ENCODE measurements around the gene SAT2. TPM values are rescaled to one million over a fixed set of nuclear protein-coding genes. Genes with fewer than 3 reads are reported as not detected.
"Not testable (repeated sequence)": the region's sequence is repeated elsewhere in the genome, so short reads cannot be mapped to it uniquely, and the experiment has no call there.

Gene SAT2
- total RNA-seq, 3 donors from 2014 or later (not counting 1 experiment from before 2014, with no cell fraction given), result 63.0 to 71.6 (median 70.1) TPM

DNA sequence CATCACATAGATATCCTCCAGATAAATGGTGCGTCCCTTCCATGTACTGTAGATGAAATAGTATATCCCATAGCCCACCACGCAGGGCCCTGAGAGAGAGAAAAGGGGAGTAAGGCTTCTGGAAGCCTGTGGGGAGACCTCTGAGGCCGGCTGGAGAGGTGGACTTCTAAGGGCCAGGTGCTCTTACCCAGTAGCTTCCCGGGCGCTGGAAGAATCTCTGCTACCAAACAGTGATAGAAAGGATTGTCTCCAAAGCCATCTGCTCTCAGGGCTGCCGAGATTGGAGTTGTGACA is 718 bp downstream of the SAT2 start:
- WGBS (ENCODE audit: insufficient coverage), result 33% methylated on average over 5 of the region's 6 CpGs
- Mint-ChIP-seq H3K27ac (peak overlapping the region; percentile 73 to 91), H3K36me3 (no peaks in the 10 kb centered on the region), H3K9me3 (no peaks in the 10 kb centered on the region), H3K4me3 (peak overlapping the region; percentile 92), H3K27me3 (ENCODE audit: low read depth in 2 of 2) (no peaks in the 10 kb centered on the region), H3K4me1 (peaks cover 12 to 14% of the 10 kb centered on the region in 2 donors)
- no peaks in the 10 kb centered on the region for H3K27me3 ChIP-seq (ENCODE audit: control insufficient read depth, insufficient read depth, low read length)
- DNase-seq (peak in 1 of 2 donors; percentile 13), ATAC-seq (no peak)
- H3K9me3 ChIP-seq (ENCODE audit: control insufficient read depth, insufficient read depth, low read length), result no peaks in the 10 kb centered on the region
- H3K27ac ChIP-seq (ENCODE audit: low read length), result no peak overlapping the region
- H3K36me3 ChIP-seq (ENCODE audit: control insufficient read depth, insufficient read depth, low read length), result peaks cover 2% of the 10 kb centered on the region
- intact Hi-C loops (cut with micrococcal nuclease), result no loop called here
- peaks cover 17% of the 10 kb centered on the region for H3K4me1 ChIP-seq (ENCODE audit: control insufficient read depth, insufficient read depth, low read length)
- peak overlapping the region; percentile 78 for H3K4me3 ChIP-seq (ENCODE audit: low read length)
- TF ChIP-seq, protein P1, sequence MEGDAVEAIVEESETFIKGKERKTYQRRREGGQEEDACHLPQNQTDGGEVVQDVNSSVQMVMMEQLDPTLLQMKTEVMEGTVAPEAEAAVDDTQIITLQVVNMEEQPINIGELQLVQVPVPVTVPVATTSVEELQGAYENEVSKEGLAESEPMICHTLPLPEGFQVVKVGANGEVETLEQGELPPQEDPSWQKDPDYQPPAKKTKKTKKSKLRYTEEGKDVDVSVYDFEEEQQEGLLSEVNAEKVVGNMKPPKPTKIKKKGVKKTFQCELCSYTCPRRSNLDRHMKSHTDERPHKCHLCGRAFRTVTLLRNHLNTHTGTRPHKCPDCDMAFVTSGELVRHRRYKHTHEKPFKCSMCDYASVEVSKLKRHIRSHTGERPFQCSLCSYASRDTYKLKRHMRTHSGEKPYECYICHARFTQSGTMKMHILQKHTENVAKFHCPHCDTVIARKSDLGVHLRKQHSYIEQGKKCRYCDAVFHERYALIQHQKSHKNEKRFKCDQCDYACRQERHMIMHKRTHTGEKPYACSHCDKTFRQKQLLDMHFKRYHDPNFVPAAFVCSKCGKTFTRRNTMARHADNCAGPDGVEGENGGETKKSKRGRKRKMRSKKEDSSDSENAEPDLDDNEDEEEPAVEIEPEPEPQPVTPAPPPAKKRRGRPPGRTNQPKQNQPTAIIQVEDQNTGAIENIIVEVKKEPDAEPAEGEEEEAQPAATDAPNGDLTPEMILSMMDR (IDR thresholded peaks at IDR 0.05), result no peak

DNA sequence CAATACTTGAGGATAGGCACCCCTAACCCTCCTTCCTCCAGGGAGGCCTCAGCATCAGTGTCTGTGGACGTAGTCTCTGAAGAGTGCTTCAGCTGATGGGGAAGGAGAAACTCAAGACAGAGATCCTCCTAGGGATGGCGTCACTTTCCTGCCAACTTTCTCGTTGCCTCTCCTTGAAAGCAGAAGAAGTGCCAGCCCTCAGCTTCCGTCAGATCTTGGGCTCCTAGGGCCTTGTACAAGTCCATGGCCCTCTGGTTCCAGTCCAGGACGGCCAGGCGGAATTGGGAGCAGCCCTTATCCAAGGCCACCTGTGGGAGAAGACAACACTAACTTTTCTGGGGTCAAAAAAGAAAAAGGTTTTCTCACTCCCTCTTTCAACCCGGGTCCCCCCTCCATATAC is 1.3 kb downstream of the SAT2 start:
- Mint-ChIP-seq H3K4me1 (peaks cover 12 to 14% of the 10 kb centered on the region in 2 donors), H3K27me3 (ENCODE audit: low read depth in 2 of 2) (no peaks in the 10 kb centered on the region), H3K27ac (peak overlapping the region; percentile 73 to 91), H3K4me3 (peak overlapping the region; percentile 92), H3K9me3 (no peaks in the 10 kb centered on the region), H3K36me3 (no peaks in the 10 kb centered on the region)
- no peaks in the 10 kb centered on the region for H3K9me3 ChIP-seq (ENCODE audit: control insufficient read depth, insufficient read depth, low read length)
- H3K4me3 ChIP-seq (ENCODE audit: low read length), result no peak overlapping the region
- no peak for ATAC-seq
- peak in 1 of 2 donors; percentile 11 for DNase-seq
- TF ChIP-seq, protein P1 (IDR thresholded peaks at IDR 0.05), result no peak
- intact Hi-C loops (cut with micrococcal nuclease), result no loop called here
- peaks cover 17% of the 10 kb centered on the region for H3K4me1 ChIP-seq (ENCODE audit: control insufficient read depth, insufficient read depth, low read length)
- H3K36me3 ChIP-seq (ENCODE audit: control insufficient read depth, insufficient read depth, low read length), result peaks cover 2% of the 10 kb centered on the region
- no peaks in the 10 kb centered on the region for H3K27me3 ChIP-seq (ENCODE audit: control insufficient read depth, insufficient read depth, low read length)
- WGBS (ENCODE audit: insufficient coverage), result 92% methylated on average over 7 of the region's 7 CpGs
- no peak overlapping the region for H3K27ac ChIP-seq (ENCODE audit: low read length)

DNA sequence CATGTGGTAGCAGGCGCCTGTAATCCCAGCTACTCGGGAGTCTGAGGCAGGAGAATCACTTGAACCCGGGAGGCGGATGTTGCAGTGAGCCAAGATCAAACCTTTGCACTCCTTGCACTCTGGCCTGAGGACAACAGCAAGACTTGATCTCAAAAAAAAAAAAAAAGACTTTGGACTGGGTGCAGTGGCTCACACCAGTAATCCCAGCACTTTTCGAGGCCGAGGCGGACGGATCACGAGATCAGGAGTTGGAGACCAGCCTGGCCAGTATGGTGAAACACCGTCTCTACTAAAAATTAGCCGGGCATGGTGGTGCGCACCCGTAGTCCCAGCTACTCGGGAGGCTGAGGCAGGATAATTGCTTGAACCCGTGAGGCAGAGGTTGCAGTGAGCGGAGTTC is 1.9 kb downstream of the SAT2 start:
- H3K27me3 Mint-ChIP-seq (ENCODE audit: low read depth in 2 of 2); H3K27me3 ChIP-seq (ENCODE audit: control insufficient read depth, insufficient read depth, low read length); H3K4me3 ChIP-seq (ENCODE audit: low read length); intact Hi-C loops (cut with micrococcal nuclease); DNase-seq; H3K36me3 Mint-ChIP-seq; H3K27ac ChIP-seq (ENCODE audit: low read length); H3K9me3 Mint-ChIP-seq; H3K36me3 ChIP-seq (ENCODE audit: control insufficient read depth, insufficient read depth, low read length); H3K9me3 ChIP-seq (ENCODE audit: control insufficient read depth, insufficient read depth, low read length); H3K4me3 Mint-ChIP-seq; ATAC-seq; H3K27ac Mint-ChIP-seq: not testable (repeated sequence)
- H3K4me1 ChIP-seq (ENCODE audit: control insufficient read depth, insufficient read depth, low read length), result peaks cover 17% of the 10 kb centered on the region
- 98% methylated on average over 16 of the region's 16 CpGs for WGBS (ENCODE audit: insufficient coverage)
- H3K4me1 Mint-ChIP-seq, result peaks cover 12 to 14% of the 10 kb centered on the region in 2 donors

DNA sequence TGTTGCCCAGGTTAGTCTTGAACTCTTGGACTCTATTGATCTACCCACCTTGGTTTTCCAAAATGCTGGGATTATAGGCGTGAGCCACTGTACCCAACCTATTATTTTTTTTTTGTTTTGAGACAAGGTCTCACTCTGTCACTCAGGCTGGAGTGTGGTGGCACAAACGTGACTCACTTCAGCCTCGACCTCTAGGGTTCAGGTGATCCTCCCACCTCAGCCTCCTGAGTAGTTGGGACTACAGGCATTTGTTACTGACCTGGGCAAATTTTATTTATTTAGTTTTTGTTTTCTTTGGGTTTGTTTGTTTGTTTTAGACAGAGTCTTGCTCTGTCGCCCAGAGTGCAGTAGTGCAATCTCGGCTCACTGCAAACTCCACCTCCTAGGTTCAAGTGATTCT is 4.0 kb downstream of the SAT2 start:
- H3K4me3 Mint-ChIP-seq, result no peak overlapping the region
- Histone ChIP-seq H3K4me3 (ENCODE audit: low read length) (no peak overlapping the region), H3K9me3 (ENCODE audit: control insufficient read depth, insufficient read depth, low read length) (no peaks in the 10 kb centered on the region), H3K27ac (ENCODE audit: low read length) (no peak overlapping the region), H3K4me1 (ENCODE audit: control insufficient read depth, insufficient read depth, low read length) (peaks cover 17% of the 10 kb centered on the region), H3K36me3 (ENCODE audit: control insufficient read depth, insufficient read depth, low read length) (peaks cover 2% of the 10 kb centered on the region), H3K27me3 (ENCODE audit: control insufficient read depth, insufficient read depth, low read length) (no peaks in the 10 kb centered on the region)
- TF ChIP-seq, protein P1 (IDR thresholded peaks at IDR 0.05), result no peak
- H3K4me1 Mint-ChIP-seq, result peaks cover 12 to 14% of the 10 kb centered on the region in 2 donors
- H3K27me3 Mint-ChIP-seq (ENCODE audit: low read depth in 2 of 2), result no peaks in the 10 kb centered on the region
- WGBS (ENCODE audit: insufficient coverage), result 85% methylated on average over 5 of the region's 5 CpGs
- H3K36me3 Mint-ChIP-seq, result no peaks in the 10 kb centered on the region
- no peak overlapping the region for H3K27ac Mint-ChIP-seq
- intact Hi-C loops (cut with micrococcal nuclease), result no loop called here
- no peak for DNase-seq
- H3K9me3 Mint-ChIP-seq, result no peaks in the 10 kb centered on the region
- ATAC-seq, result no peak

All from natural killer cell (primary cell).